SW480 (cell line): Measurements from ENCODE around the gene PGAP3.
"Not testable (repeated sequence)": the region's sequence is repeated elsewhere in the genome, so short reads cannot be mapped to it uniquely, and the experiment has no call there.

Source experiments
- DNase-seq: peaks from one replicate; pipeline ENCODE4 v3.0.0-alpha.2; 2016; ENCODE audit warnings: low spot score

The PGAP3 gene

GRCh38 chr17:39715375-39716072, 27.7 kb upstream of the PGAP3 start:
- DNase-seq, result no peak

- no peak for DNase-seq
Observed at GRCh38 chr17:39714234-39714633, 26.4 kb upstream of the PGAP3 start.

- DNase-seq, result no peak
Observed at GRCh38 chr17:39711851-39712250, 24.0 kb upstream of the PGAP3 start.

GRCh38 chr17:39711071-39711470, 23.2 kb upstream of the PGAP3 start:
- DNase-seq, result not testable (repeated sequence)

GRCh38 chr17:39709998-39710964, 22.4 kb upstream of the PGAP3 start:
- no peak for DNase-seq

- DNase-seq, result no peak
Observed at GRCh38 chr17:39709319-39709997, 21.6 kb upstream of the PGAP3 start.

GRCh38 chr17:39706921-39707337, 19.1 kb upstream of the PGAP3 start:
- DNase-seq, result peak; percentile 57

- no peak for DNase-seq
Observed at GRCh38 chr17:39706383-39706782, 18.5 kb upstream of the PGAP3 start.

- peak; percentile 78 for DNase-seq
Observed at GRCh38 chr17:39705786-39706348, 18.0 kb upstream of the PGAP3 start.

- DNase-seq, result no peak
Observed at GRCh38 chr17:39704821-39705551, 17.1 kb upstream of the PGAP3 start.

GRCh38 chr17:39703913-39704312, 16.1 kb upstream of the PGAP3 start:
- no peak for DNase-seq

- DNase-seq, result no peak
Observed at GRCh38 chr17:39702901-39703893, 15.3 kb upstream of the PGAP3 start.

GRCh38 chr17:39701784-39702422, 14.0 kb upstream of the PGAP3 start:
- DNase-seq, result no peak

GRCh38 chr17:39701012-39701783, 13.3 kb upstream of the PGAP3 start:
- no peak for DNase-seq

GRCh38 chr17:39700148-39700987, 12.5 kb upstream of the PGAP3 start:
- no peak for DNase-seq

- DNase-seq, result peak; percentile 72
Observed at GRCh38 chr17:39699818-39700147, 11.9 kb upstream of the PGAP3 start, which contains the start of gene ERBB2. ERBB2 (plus strand) TSS chr17:39700064; CDS start chr17:39700239, 175 bp downstream.

- DNase-seq, result not testable (repeated sequence)
Observed at GRCh38 chr17:39699157-39699817, 11.4 kb upstream of the PGAP3 start.
